Karpas-422 (cell line): ENCODE results near the gene NATD1. TPM values are rescaled to one million over a fixed set of nuclear protein-coding genes. Genes with fewer than 3 reads are reported as not detected.
"Not testable (repeated sequence)": the region's sequence is repeated elsewhere in the genome, so short reads cannot be mapped to it uniquely, and the experiment has no call there.

Experiments used
- DNase-seq: peaks from one replicate; pipeline ENCODE4 v3.0.0-alpha.2; 2015
- H2AFZ ChIP-seq: fragments of 200-600 bp; sonication (generic); 2 replicates; pipeline ENCODE4 v1.6.1; 2014; ENCODE audit warnings: antibody characterized with exemption, low read length, mixed read lengths
- H3K27ac ChIP-seq: fragments of 200-600 bp; sonication (generic); 2 replicates; pipeline ENCODE4 v1.5.1; 2014; ENCODE audit warnings: mild to moderate bottlenecking, low read length, moderate library complexity
- H3K27me3 ChIP-seq: fragments of 200-600 bp; sonication (generic); 2 replicates; pipeline ENCODE4 v1.6.1; 2014; ENCODE audit warnings: low read length, mixed read lengths
- H3K36me3 ChIP-seq: fragments of 200-600 bp; sonication (generic); 2 replicates; pipeline ENCODE4 v1.6.1; 2014; ENCODE audit warnings: low read length, mixed read lengths; ENCODE audit not compliant: insufficient read depth
- H3K4me1 ChIP-seq: fragments of 200-600 bp; sonication (generic); 2 replicates; pipeline ENCODE4 v1.6.1; 2014; ENCODE audit warnings: mild to moderate bottlenecking, low read length, mixed read lengths
- H3K4me2 ChIP-seq: fragments of 200-600 bp; sonication (generic); 2 replicates; pipeline ENCODE4 v1.6.1; 2014; ENCODE audit warnings: low read length, low read depth, mild to moderate bottlenecking; ENCODE audit not compliant: poor library complexity, severe bottlenecking
- H3K4me3 ChIP-seq: fragments of 200-600 bp; sonication (generic); 2 replicates; pipeline ENCODE4 v1.5.1; 2014; ENCODE audit warnings: mild to moderate bottlenecking, antibody characterized with exemption, low read length, mixed read lengths
- H3K79me2 ChIP-seq: fragments of 200-600 bp; sonication (generic); 2 replicates; pipeline ENCODE4 v1.6.1; 2014; ENCODE audit warnings: mild to moderate bottlenecking, low read length, mixed read lengths
- H3K9ac ChIP-seq: fragments of 200-600 bp; sonication (generic); 2 replicates; pipeline ENCODE4 v1.6.0; 2014; ENCODE audit warnings: low read length
- H3K9me2 ChIP-seq: fragments of 200-600 bp; sonication (generic), shearing (Covaris generic); replicated peaks from 2 replicates; pipeline ENCODE4 v1.6.0; 2014; ENCODE audit warnings: mild to moderate bottlenecking, low read length, moderate library complexity; ENCODE audit not compliant: insufficient read depth
- H3K9me3 ChIP-seq: fragments of 300-700, 200-600 bp; sonication (generic); 2 replicates; pipeline ENCODE4 v1.6.1; 2014; ENCODE audit warnings: low read length, mixed read lengths
- H4K20me1 ChIP-seq: fragments of 200-600 bp; sonication (generic); 2 replicates; pipeline ENCODE4 v1.6.1; 2014; ENCODE audit warnings: mild to moderate bottlenecking, antibody characterized with exemption, low read length, low read depth; ENCODE audit not compliant: insufficient read depth
- total RNA-seq: library from RNA; depleted of rRNA; stranded (reverse); fragments of >200 nt; shearing (Covaris generic); gene quantifications from 2 replicates; pipeline ENCODE4 v1.2.3, GENCODE V29; 2014; ENCODE audit warnings: low replicate concordance

Gene NATD1
- total RNA-seq, 1 experiment from 2014 or later = 0.45 TPM

DNA sequence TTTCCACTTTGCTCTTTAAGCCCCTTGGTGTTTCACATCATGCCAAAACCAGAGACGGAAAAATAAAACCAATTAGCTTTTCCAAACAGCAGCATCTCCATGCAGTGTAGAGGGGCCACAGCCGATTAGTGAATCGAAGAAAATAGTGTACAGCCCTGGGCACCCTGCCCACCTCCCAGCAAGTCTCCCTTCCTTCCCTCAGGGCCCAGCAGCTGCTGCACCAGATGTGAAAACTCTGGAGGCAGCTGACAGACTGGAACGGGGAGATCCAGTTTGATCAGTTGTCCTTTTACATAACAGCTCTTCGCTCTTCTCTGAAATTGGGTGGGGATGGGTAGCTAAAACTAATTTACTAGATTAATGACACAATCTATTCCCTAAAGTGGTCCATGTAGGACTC lies 58.5 kb downstream of the NATD1 start:
- no peak overlapping the region for H3K4me3 ChIP-seq

DNA sequence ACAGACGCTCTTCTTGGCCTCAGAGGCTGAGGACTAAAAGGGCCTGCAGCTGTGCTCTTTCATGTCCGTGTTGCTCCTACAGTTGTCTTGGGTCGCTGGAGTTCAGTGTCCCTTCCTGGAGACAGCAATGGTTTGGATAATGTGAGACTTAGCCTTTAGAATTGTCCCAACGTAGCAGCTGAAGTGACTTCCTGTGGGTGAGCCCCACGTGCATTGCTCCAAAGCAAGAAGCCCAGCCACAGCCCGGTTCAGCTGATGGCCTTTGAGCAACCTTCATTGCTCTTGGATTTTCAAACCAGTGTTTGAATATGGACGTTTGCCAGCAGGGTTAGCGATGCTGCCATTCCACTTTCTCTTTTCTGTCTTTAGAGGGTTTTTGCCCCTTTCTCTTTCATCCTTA lies 59.0 kb downstream of the NATD1 start:
- H3K9me2 ChIP-seq = no peaks in the 10 kb centered on the region
- no peak overlapping the region for H2AFZ ChIP-seq
- no peak for DNase-seq
- no peak overlapping the region for H3K9ac ChIP-seq
- no peak overlapping the region for H3K4me3 ChIP-seq
- no peaks in the 10 kb centered on the region for H3K4me1 ChIP-seq
- H4K20me1 ChIP-seq = 0 out of 2 replicates have a peak, but pooled peaks cover 7% of the 10 kb centered on the region
- H3K9me3 ChIP-seq = no peaks in the 10 kb centered on the region
- peaks cover 9% of the 10 kb centered on the region for H3K79me2 ChIP-seq
- H3K36me3 ChIP-seq = peaks cover 8% of the 10 kb centered on the region; the same call in 1 of the 2 replicates
- no peak overlapping the region for H3K27ac ChIP-seq
- H3K4me2 ChIP-seq = no peak overlapping the region
- H3K27me3 ChIP-seq = no peaks in the 10 kb centered on the region

More for the DNA sequence above, 58.5 kb downstream of the NATD1 start:
- Histone ChIP-seq H3K36me3 (peaks cover 8% of the 10 kb centered on the region; the same call in 1 of the 2 replicates), H3K79me2 (peaks cover 14% of the 10 kb centered on the region), H3K27me3 (no peaks in the 10 kb centered on the region), H3K9me2 (no peaks in the 10 kb centered on the region), H4K20me1 (0 out of 2 replicates have a peak, but pooled peaks cover 7% of the 10 kb centered on the region), H3K9ac (no peak overlapping the region), H2AFZ (no peak overlapping the region), H3K27ac (no peak overlapping the region), H3K4me2 (no peak overlapping the region), H3K9me3 (no peaks in the 10 kb centered on the region), H3K4me1 (no peaks in the 10 kb centered on the region)
- DNase-seq = no peak

DNA sequence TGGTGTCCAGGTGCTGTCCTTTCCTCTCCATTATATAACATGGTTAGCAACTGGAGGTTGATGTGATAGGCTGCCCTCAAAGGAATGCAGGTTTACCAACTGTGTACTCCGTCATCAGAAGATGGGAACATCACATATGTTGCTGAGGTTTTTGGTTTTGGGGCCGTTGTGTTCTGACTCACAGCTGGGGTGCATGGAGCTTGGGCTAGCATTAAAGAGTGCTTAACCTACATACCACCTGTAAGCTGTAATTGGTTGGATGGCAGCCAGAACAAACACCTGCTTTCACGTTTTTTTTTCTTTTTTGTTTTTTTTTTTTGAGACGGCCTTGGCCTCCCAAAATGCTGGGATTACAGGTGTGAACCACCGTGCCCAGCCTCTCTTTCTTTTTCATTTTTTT lies 60.2 kb downstream of the NATD1 start:
- DNase-seq = no peak
- no peak overlapping the region for H3K27ac ChIP-seq
- no peak overlapping the region for H3K4me2 ChIP-seq

DNA sequence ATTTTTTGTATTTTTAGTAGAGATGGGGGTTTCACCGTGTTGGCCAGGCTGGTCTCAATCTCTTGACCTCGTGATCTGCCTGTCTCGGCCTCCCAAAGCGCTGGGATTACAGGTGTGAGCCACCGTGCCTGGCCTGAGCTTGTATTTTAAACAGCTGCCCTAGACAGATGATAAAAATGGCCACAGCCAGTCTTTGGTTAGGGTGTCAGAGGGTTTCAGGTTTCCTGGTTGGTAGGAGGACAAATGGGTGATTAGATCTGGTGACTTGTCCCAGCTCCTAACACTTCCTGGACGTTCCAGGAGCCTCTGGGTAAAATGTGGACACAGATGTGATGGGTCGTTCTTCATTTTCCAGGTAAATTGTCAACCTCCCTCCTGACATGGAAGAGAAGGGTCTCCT lies 60.8 kb downstream of the NATD1 start:
- not testable (repeated sequence) for H3K4me2 ChIP-seq

More for the DNA sequence above, 60.2 kb downstream of the NATD1 start:
- H3K4me1 ChIP-seq = no peaks in the 10 kb centered on the region
- no peaks in the 10 kb centered on the region for H4K20me1 ChIP-seq
- H3K27me3 ChIP-seq = no peaks in the 10 kb centered on the region
- no peak overlapping the region for H3K9ac ChIP-seq
- peaks cover under 1% of the 10 kb centered on the region; the same call in 1 of the 2 replicates for H3K79me2 ChIP-seq
- peaks cover 2% of the 10 kb centered on the region; the same call in 1 of the 2 replicates for H3K36me3 ChIP-seq
- H3K9me3 ChIP-seq = no peaks in the 10 kb centered on the region
- H3K9me2 ChIP-seq = no peaks in the 10 kb centered on the region
- H2AFZ ChIP-seq = no peak overlapping the region
- no peak overlapping the region for H3K4me3 ChIP-seq

GRCh38 chr17:21191698-21192097 lies 61.5 kb downstream of the NATD1 start:
- H3K9ac ChIP-seq = no peak overlapping the region
- no peaks in the 10 kb centered on the region for H3K27me3 ChIP-seq
- no peak for DNase-seq
- H3K4me2 ChIP-seq = no peak overlapping the region
- no peaks in the 10 kb centered on the region for H3K4me1 ChIP-seq
- no peaks in the 10 kb centered on the region for H3K79me2 ChIP-seq
- no peak overlapping the region for H3K27ac ChIP-seq
- no peak overlapping the region for H2AFZ ChIP-seq
- H3K36me3 ChIP-seq = no peaks in the 10 kb centered on the region
- no peaks in the 10 kb centered on the region for H3K9me3 ChIP-seq
- no peak overlapping the region for H3K4me3 ChIP-seq
- no peaks in the 10 kb centered on the region for H3K9me2 ChIP-seq
- H4K20me1 ChIP-seq = no peaks in the 10 kb centered on the region

More for the DNA sequence above, 60.8 kb downstream of the NATD1 start:
- not testable (repeated sequence) for H3K27me3 ChIP-seq, H3K79me2 ChIP-seq, DNase-seq, H4K20me1 ChIP-seq, H3K36me3 ChIP-seq, H3K9me3 ChIP-seq, H3K9ac ChIP-seq, H3K4me1 ChIP-seq, H3K9me2 ChIP-seq, H3K4me3 ChIP-seq, H2AFZ ChIP-seq, H3K27ac ChIP-seq

- H3K9ac ChIP-seq = no peak overlapping the region
- H3K79me2 ChIP-seq = no peaks in the 10 kb centered on the region
- H2AFZ ChIP-seq = no peak overlapping the region
- H4K20me1 ChIP-seq = no peaks in the 10 kb centered on the region
- H3K9me2 ChIP-seq = no peaks in the 10 kb centered on the region
- no peak overlapping the region for H3K27ac ChIP-seq
- no peak overlapping the region for H3K4me2 ChIP-seq
- DNase-seq = no peak
- no peak overlapping the region for H3K4me3 ChIP-seq
- no peaks in the 10 kb centered on the region for H3K36me3 ChIP-seq
- no peaks in the 10 kb centered on the region for H3K27me3 ChIP-seq
- no peaks in the 10 kb centered on the region for H3K9me3 ChIP-seq
- H3K4me1 ChIP-seq = no peaks in the 10 kb centered on the region
Measured at GRCh38 chr17:21190078-21190477, 63.1 kb downstream of the NATD1 start.

DNA sequence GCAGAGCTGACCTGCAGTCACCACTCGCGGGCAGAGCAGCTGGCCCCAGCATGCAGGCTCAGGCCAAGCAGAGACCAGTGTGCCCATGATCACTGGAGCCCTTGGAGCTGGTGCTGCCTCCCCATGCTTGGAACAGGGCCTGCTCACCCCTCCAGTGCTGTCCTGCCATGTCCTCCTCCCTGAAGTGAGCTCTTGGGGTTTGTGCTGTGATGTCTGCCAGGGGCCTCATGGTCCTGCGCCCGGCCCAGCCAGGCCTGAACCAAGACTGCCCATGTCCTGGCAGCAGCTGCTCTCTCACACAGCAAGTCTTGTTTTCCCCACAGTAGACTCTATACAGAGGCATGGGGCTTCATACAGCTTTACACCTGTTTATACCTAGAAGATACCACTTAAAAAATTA lies 63.8 kb downstream of the NATD1 start:
- Histone ChIP-seq H3K4me2 (no peak overlapping the region), H3K9me3 (no peaks in the 10 kb centered on the region), H2AFZ (no peak overlapping the region), H3K36me3 (no peaks in the 10 kb centered on the region), H3K4me1 (no peaks in the 10 kb centered on the region), H3K9ac (no peak overlapping the region), H3K79me2 (no peaks in the 10 kb centered on the region), H3K27me3 (no peaks in the 10 kb centered on the region), H3K9me2 (no peaks in the 10 kb centered on the region), H4K20me1 (no peaks in the 10 kb centered on the region), H3K27ac (no peak overlapping the region), H3K4me3 (no peak overlapping the region)
- no peak for DNase-seq
